ENCODE results near the gene IL1RAPL2. TPM values are rescaled to one million over a fixed set of nuclear protein-coding genes. Genes with fewer than 3 reads are reported as not detected.
"Not testable (repeated sequence)": the region's sequence is repeated elsewhere in the genome, so short reads cannot be mapped to it uniquely, and the experiment has no call there.

Gene IL1RAPL2
- polyA plus RNA-seq, 1 of the 3 experiments (the other 2 are of a cell fraction), result 0.13 TPM

- CTCF ChIA-PET; H3K27me3 ChIP-seq (ENCODE audit: insufficient read depth): not testable (repeated sequence)
Measured at GRCh38 chrX:105684288-105684687, 1118.3 kb downstream of the IL1RAPL2 start.

GRCh38 chrX:105694839-105695238 lies 1128.8 kb downstream of the IL1RAPL2 start:
- WGBS (ENCODE audit: low lambda C conversion rate), result 5% methylated on average over 1 of the region's 1 CpG
- no peak for DNase-seq
- no peak for TF ChIP-seq REST (IDR thresholded peaks at IDR 0.05; ENCODE audit: low read depth, low read length)
- no peak for TF ChIP-seq NRF1 (IDR thresholded peaks at IDR 0.05; ENCODE audit: low read depth, low read length)
- no peak for TF ChIP-seq TAF1 (IDR thresholded peaks at IDR 0.05; ENCODE audit: borderline replicate concordance, low read depth, low read length)
- no peak for TF ChIP-seq MAX (IDR thresholded peaks at IDR 0.05; ENCODE audit: low read depth)
- TF ChIP-seq EP300 (IDR thresholded peaks at IDR 0.05; ENCODE audit: borderline replicate concordance in 1 of 2, low read depth in 1 of 2, low read length in 1 of 2), result no peak
- TF ChIP-seq ZBTB33 (IDR thresholded peaks at IDR 0.05; ENCODE audit: borderline replicate concordance, low read depth), result no peak
- TF ChIP-seq JUND (IDR thresholded peaks at IDR 0.05), result no peak
- no peak for TF ChIP-seq POLR2AphosphoS5 (IDR thresholded peaks at IDR 0.05; ENCODE audit: low read depth, low read length)
- TF ChIP-seq USF1 (IDR thresholded peaks at IDR 0.05; ENCODE audit: borderline replicate concordance, low read depth), result no peak
- no peak for TF ChIP-seq GABPA (IDR thresholded peaks at IDR 0.05; ENCODE audit: low read depth)
- Histone ChIP-seq H3K9me2 (no peaks in the 10 kb centered on the region), H3K4me3 (ENCODE audit: low read depth in 2 of 2, low read length in 1 of 2) (no peak overlapping the region), H3K9ac (no peak overlapping the region), H3K4me1 (ENCODE audit: control insufficient read depth in 1 of 2, insufficient read depth in 2 of 2, low read depth in 1 of 2, low read length in 1 of 2) (no peaks in the 10 kb centered on the region), H3K27me3 (ENCODE audit: insufficient read depth) (no peaks in the 10 kb centered on the region), H3K27ac (ENCODE audit: low read depth in 2 of 2, low read length in 1 of 2) (no peak overlapping the region), H4K20me1 (ENCODE audit: insufficient read depth) (no peaks in the 10 kb centered on the region), H3K36me3 (replicated peaks in 1 of 2; ENCODE audit: control insufficient read depth in 1 of 2, insufficient read depth in 2 of 2, low read length in 1 of 2) (no peaks in the 10 kb centered on the region), H3F3A (replicated peaks; ENCODE audit: insufficient read depth) (no peaks in the 10 kb centered on the region), H3K4me2 (no peak overlapping the region), H3K79me2 (ENCODE audit: insufficient read depth) (no peaks in the 10 kb centered on the region), H3K9me3 (no peaks in the 10 kb centered on the region), H2AFZ (ENCODE audit: low read depth) (no peak overlapping the region)
- ChIA-PET CTCF (no interaction called here), POLR2A (no interaction called here)

More at GRCh38 chrX:105684288-105684687, 1118.3 kb downstream of the IL1RAPL2 start:
- H3K4me1 ChIP-seq (ENCODE audit: control insufficient read depth in 1 of 2, insufficient read depth in 2 of 2, low read depth in 1 of 2, low read length in 1 of 2); H3K27ac ChIP-seq (ENCODE audit: low read depth in 2 of 2, low read length in 1 of 2); H4K20me1 ChIP-seq (ENCODE audit: insufficient read depth); DNase-seq; H3K79me2 ChIP-seq (ENCODE audit: insufficient read depth); H3K9ac ChIP-seq; H3K4me2 ChIP-seq; H3K9me3 ChIP-seq; POLR2A ChIA-PET; H3K36me3 ChIP-seq (replicated peaks in 1 of 2; ENCODE audit: control insufficient read depth in 1 of 2, insufficient read depth in 2 of 2, low read length in 1 of 2); H2AFZ ChIP-seq (ENCODE audit: low read depth); H3F3A ChIP-seq (replicated peaks; ENCODE audit: insufficient read depth); H3K9me2 ChIP-seq; H3K4me3 ChIP-seq (ENCODE audit: low read depth in 2 of 2, low read length in 1 of 2): not testable (repeated sequence)
- no CpG with 5 or more reads among the region's 7 CpGs for WGBS (ENCODE audit: low lambda C conversion rate)

Measured in SK-N-SH (cell line).